WTC11 (cell line): ENCODE measurements around the gene MEGF10.

ENCODE experiments used
- CBFB ChIP-seq: sonication (generic); formaldehyde crosslinking; IDR thresholded peaks from 2 replicates; pipeline ENCODE4 v1.8.1; 2022; ENCODE audit warnings: mild to moderate bottlenecking, low read depth, missing genetic modification reagents
- CREB1 ChIP-seq: sonication (generic); formaldehyde crosslinking; IDR thresholded peaks from 2 replicates; pipeline ENCODE4 v1.8.0; 2023; ENCODE audit warnings: mild to moderate bottlenecking, missing genetic modification reagents
- GTF2I ChIP-seq: fragments of 250-450 bp; sonication (Bioruptor Pico); conservative IDR thresholded peaks from 2 replicates; pipeline ENCODE4 v1.4.0; 2021; ENCODE audit warnings: mild to moderate bottlenecking
- NFE2L1 ChIP-seq: sonication (generic); formaldehyde crosslinking; IDR thresholded peaks from 2 replicates; pipeline ENCODE4 v1.8.1; 2023; ENCODE audit warnings: missing genetic modification reagents
- NFYB ChIP-seq: sonication (generic); formaldehyde crosslinking; conservative IDR thresholded peaks from 2 replicates; pipeline ENCODE4 v1.8.0; 2022; ENCODE audit warnings: low read depth, missing genetic modification reagents
- OVOL2 ChIP-seq: fragments of 250-450 bp; sonication (Bioruptor Pico); IDR thresholded peaks from 2 replicates; pipeline ENCODE4 v1.9.0; 2021; ENCODE audit warnings: mild to moderate bottlenecking, borderline replicate concordance
- SP1 ChIP-seq: sonication (generic); formaldehyde crosslinking; conservative IDR thresholded peaks from 2 replicates; pipeline ENCODE4 v1.8.1; 2022; ENCODE audit warnings: missing genetic modification reagents
- ZNF121 ChIP-seq: sonication (generic); formaldehyde crosslinking; IDR thresholded peaks from 2 replicates; pipeline ENCODE4 v1.8.0; 2023; ENCODE audit warnings: missing genetic modification reagents
- TF ChIP-seq, protein P1 (sequence below): sonication (generic); formaldehyde crosslinking; IDR thresholded peaks from 2 replicates; pipeline ENCODE4 v1.8.0; 2022; ENCODE audit warnings: mild to moderate bottlenecking, missing genetic modification reagents
- TF ChIP-seq, protein P2 (sequence below): sonication (generic); formaldehyde crosslinking; IDR thresholded peaks from 2 replicates; pipeline ENCODE4 v1.8.1; 2023; ENCODE audit warnings: mild to moderate bottlenecking, missing genetic modification reagents
- TF ChIP-seq, protein P3 (sequence below): fragments of 200-600 bp; IDR thresholded peaks from 2 replicates; pipeline ENCODE4 v1.8.0; 2022; ENCODE audit warnings: antibody characterized with exemption
- TF ChIP-seq, protein P4 (sequence below): sonication (generic); formaldehyde crosslinking; IDR thresholded peaks from 2 replicates; pipeline ENCODE4 v1.8.1; 2023; ENCODE audit warnings: mild to moderate bottlenecking, moderate library complexity, missing genetic modification reagents

DNA sequence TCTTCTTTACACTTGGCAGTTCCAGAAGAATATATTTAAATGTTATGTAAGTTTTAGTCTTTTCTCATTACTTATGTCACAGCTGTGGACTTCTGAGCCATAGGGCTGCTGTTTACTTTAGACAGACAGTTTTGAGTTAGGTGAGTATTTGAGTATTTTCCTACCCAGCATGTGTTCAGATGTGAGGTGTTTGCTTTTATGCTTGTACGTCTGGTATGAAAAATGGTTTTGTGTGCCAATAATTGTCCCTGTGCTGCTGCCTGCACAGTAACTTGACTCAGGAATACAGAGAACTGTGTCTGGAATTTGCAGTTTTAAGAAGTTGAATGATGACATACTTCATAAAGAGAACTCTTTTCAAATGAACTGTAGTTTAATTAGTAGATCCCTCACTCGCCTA, 20.8 kb downstream of the MEGF10 start:
- no peak for TF ChIP-seq CREB1
- no peak for TF ChIP-seq SP1
- TF ChIP-seq, protein P1, sequence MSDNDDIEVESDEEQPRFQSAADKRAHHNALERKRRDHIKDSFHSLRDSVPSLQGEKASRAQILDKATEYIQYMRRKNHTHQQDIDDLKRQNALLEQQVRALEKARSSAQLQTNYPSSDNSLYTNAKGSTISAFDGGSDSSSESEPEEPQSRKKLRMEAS (CRISPR knock-in tag), result no peak
- no peak for TF ChIP-seq ZNF121 (CRISPR knock-in tag)
- TF ChIP-seq, protein P2, sequence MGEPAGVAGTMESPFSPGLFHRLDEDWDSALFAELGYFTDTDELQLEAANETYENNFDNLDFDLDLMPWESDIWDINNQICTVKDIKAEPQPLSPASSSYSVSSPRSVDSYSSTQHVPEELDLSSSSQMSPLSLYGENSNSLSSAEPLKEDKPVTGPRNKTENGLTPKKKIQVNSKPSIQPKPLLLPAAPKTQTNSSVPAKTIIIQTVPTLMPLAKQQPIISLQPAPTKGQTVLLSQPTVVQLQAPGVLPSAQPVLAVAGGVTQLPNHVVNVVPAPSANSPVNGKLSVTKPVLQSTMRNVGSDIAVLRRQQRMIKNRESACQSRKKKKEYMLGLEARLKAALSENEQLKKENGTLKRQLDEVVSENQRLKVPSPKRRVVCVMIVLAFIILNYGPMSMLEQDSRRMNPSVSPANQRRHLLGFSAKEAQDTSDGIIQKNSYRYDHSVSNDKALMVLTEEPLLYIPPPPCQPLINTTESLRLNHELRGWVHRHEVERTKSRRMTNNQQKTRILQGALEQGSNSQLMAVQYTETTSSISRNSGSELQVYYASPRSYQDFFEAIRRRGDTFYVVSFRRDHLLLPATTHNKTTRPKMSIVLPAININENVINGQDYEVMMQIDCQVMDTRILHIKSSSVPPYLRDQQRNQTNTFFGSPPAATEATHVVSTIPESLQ (CRISPR knock-in tag), result no peak
- TF ChIP-seq, protein P3, sequence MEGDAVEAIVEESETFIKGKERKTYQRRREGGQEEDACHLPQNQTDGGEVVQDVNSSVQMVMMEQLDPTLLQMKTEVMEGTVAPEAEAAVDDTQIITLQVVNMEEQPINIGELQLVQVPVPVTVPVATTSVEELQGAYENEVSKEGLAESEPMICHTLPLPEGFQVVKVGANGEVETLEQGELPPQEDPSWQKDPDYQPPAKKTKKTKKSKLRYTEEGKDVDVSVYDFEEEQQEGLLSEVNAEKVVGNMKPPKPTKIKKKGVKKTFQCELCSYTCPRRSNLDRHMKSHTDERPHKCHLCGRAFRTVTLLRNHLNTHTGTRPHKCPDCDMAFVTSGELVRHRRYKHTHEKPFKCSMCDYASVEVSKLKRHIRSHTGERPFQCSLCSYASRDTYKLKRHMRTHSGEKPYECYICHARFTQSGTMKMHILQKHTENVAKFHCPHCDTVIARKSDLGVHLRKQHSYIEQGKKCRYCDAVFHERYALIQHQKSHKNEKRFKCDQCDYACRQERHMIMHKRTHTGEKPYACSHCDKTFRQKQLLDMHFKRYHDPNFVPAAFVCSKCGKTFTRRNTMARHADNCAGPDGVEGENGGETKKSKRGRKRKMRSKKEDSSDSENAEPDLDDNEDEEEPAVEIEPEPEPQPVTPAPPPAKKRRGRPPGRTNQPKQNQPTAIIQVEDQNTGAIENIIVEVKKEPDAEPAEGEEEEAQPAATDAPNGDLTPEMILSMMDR, result no peak
- no peak for TF ChIP-seq OVOL2
- no peak for TF ChIP-seq CBFB
- TF ChIP-seq NFYB, result no peak
- TF ChIP-seq, protein P4, sequence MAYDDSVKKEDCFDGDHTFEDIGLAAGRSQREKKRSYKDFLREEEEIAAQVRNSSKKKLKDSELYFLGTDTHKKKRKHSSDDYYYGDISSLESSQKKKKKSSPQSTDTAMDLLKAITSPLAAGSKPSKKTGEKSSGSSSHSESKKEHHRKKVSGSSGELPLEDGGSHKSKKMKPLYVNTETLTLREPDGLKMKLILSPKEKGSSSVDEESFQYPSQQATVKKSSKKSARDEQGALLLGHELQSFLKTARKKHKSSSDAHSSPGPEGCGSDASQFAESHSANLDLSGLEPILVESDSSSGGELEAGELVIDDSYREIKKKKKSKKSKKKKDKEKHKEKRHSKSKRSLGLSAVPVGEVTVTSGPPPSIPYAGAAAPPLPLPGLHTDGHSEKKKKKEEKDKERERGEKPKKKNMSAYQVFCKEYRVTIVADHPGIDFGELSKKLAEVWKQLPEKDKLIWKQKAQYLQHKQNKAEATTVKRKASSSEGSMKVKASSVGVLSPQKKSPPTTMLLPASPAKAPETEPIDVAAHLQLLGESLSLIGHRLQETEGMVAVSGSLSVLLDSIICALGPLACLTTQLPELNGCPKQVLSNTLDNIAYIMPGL, result no peak
- no peak for TF ChIP-seq NFE2L1 (CRISPR knock-in tag)
- TF ChIP-seq GTF2I (CRISPR knock-in tag), result no peak
